COLO829 (cell line): ENCODE results near the gene PHF13.
"Not testable (repeated sequence)": the region's sequence is repeated elsewhere in the genome, so short reads cannot be mapped to it uniquely, and the experiment has no call there.

ENCODE experiments used
- DNase-seq: peaks from one replicate; pipeline ENCODE4 v3.0.0; 2012; ENCODE audit warnings: low spot score

PHF13 gene

GRCh38 chr1:6587261-6588005, 26.1 kb upstream of the PHF13 start:
- DNase-seq, result no peak

GRCh38 chr1:6588128-6588892, 25.2 kb upstream of the PHF13 start:
- DNase-seq, result no peak

GRCh38 chr1:6588893-6589520, 24.5 kb upstream of the PHF13 start:
- no peak for DNase-seq

GRCh38 chr1:6590046-6590445, 23.5 kb upstream of the PHF13 start:
- DNase-seq, result no peak

- no peak for DNase-seq
Measured at GRCh38 chr1:6591222-6591621, 22.3 kb upstream of the PHF13 start.

GRCh38 chr1:6591644-6592043, 21.9 kb upstream of the PHF13 start:
- DNase-seq, result no peak

- no peak for DNase-seq
Measured at GRCh38 chr1:6592441-6592840, 21.1 kb upstream of the PHF13 start.

GRCh38 chr1:6592865-6593593, 20.5 kb upstream of the PHF13 start:
- no peak for DNase-seq

GRCh38 chr1:6593810-6594209, 19.7 kb upstream of the PHF13 start:
- no peak for DNase-seq

- no peak for DNase-seq
Measured at GRCh38 chr1:6594977-6595740, 18.4 kb upstream of the PHF13 start.

- DNase-seq, result no peak
Measured at GRCh38 chr1:6596351-6596750, 17.2 kb upstream of the PHF13 start.

- DNase-seq, result no peak
Measured at GRCh38 chr1:6596886-6597776, 16.4 kb upstream of the PHF13 start.

- DNase-seq, result no peak
Measured at GRCh38 chr1:6597777-6598131, 15.8 kb upstream of the PHF13 start.

- DNase-seq, result no peak
Measured at GRCh38 chr1:6599141-6599975, 14.2 kb upstream of the PHF13 start.

- not testable (repeated sequence) for DNase-seq
Measured at GRCh38 chr1:6599991-6600390, 13.5 kb upstream of the PHF13 start.

GRCh38 chr1:6600410-6601048, 13.0 kb upstream of the PHF13 start:
- no peak for DNase-seq

- peak; percentile 61 for DNase-seq
Measured at GRCh38 chr1:6601049-6601922, 12.2 kb upstream of the PHF13 start.
